Activated T-helper 9 cell treated with anti-CD3 and anti-CD28 coated beads, Interleukin-2, amount 50 U/mL, for 16 hours (primary cell): ENCODE results near the gene PTPN7.

Source experiments
- DNase-seq: peaks from one replicate; pipeline ENCODE4 v3.0.0-alpha.2; 2020; ENCODE audit warnings: low read depth

The PTPN7 gene

GRCh38 chr1:202165942-202166843 is 5.8 kb upstream of the PTPN7 start:
- no peak for DNase-seq

- DNase-seq, result peak; percentile 43
Measured at GRCh38 chr1:202165267-202165941, 5.0 kb upstream of the PTPN7 start.

DNA sequence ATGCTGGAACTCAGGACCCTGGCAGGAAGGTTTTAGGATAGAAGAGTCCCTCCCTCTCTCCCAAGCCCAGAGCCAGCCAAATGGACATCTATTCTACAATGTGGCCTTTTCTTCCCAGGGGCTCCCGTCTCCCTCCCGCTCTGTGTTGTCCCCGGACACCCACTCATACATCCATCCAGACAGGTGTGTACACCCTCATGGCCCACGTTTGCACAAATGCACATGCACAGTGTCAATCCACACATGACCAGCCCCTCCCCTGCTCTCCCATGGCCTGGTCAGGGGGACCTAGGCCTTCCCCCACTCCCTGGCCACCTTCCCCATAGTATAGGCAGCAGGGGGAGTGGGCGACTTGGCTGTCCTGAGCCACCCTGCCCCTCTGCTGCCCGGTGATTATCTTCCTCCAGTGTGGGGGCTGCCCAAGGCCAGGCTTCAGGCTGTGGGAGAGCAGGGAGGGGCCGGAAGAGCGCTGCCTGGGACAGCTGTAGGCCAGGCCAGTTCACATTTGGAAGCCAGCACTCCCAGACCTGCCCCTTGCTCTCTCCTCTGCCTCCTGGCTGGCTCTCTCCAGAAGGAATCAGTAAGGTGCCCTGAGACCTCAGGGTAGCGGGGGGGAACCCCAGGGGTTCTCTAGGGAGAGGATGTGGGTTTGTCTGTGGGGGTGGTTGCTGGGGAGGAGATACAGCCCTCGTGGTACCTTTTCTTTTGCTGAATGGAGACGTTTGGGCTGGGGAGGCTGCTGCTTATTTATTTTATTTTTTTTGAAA is 4.1 kb upstream of the PTPN7 start:
- DNase-seq, result peak; percentile 57

DNA sequence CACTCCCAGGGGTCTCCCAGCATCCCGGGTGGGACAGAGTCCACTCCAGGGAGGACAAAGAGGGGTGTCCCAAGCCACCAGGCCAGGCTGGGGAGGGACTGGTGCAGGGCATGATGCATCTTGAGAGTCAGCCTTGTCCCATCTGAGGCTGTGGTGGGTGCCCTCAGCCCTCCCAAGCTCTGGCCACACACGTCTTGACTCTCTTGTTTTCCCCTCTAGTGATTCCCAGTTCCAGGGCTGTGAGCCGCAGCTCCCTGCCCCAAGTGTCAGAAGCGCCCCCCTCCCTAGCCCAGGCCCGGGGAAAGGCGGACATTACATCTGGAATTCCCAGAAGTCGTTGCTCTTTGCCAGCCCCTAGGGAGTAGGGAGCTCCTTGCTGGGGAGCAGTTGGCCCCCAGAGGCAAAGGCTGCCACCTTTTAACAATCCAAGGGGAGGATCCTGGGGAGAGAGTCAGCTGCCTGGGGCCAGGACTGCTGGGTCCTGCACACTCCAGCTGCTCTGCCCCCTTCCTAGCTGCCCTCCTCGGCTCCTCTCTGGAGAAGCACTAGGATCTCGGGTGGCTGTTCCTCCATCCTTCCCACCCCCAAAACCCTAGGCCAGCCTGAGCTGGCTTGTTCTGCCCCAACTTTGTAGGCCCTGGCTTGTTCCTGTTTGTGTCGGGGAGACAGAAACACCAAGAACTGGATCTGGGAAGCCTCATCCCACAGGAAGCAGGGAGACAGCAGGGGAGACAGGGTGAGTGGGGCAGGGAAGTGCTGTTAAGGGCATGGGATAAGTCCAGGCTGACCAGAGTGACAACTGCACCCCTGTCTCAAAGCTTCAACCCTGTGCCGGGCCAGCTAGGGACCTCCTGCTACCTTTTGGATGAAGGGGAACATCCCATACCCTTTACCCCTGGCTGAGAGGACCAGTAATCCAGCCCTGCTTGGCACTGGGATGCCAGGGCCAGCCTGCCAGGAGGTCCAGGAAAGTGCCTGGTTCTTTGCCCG is 3.2 kb upstream of the PTPN7 start:
- DNase-seq, result no peak

DNA sequence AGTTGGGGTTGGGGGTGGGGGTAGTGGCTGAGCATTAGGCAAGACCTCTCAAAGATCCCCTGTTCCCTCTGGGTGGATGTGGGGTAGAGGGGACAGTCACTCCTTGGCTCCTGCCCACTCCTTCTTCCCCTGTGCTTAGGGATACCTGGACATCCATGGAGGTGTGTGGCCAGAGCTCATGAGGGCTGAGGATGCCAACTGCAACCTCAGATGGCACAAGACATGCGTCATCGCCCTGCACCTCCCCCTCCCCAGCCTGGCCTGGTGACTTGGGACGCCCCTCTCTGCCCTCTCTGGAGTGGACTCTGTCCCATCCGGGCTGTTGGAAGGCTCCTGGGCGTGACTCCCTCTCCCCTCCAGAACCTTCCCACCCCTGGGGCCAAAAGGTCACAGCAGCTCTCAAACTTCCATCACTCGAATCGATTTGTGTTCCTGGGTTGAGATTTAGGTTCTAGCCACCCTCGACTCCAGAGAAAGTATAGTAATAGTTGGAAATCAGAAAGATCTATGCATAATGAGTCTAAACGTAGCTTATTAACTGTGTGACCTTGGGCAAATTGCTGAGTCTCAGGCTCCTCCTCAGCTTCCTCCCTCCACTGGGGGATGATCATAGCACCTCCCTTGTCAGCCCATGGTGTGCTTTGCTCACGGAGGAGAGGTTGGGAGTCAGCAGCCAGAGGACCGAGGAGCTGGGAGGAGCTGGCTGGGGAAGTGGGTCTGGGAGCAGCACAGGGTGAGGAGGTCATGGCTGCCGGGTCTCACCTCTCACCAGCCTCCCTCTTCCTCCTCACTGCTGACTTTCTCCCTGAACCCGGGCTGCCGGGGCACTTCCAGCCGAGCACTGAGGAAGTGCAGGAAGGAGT is 2.2 kb upstream of the PTPN7 start:
- no peak for DNase-seq

DNA sequence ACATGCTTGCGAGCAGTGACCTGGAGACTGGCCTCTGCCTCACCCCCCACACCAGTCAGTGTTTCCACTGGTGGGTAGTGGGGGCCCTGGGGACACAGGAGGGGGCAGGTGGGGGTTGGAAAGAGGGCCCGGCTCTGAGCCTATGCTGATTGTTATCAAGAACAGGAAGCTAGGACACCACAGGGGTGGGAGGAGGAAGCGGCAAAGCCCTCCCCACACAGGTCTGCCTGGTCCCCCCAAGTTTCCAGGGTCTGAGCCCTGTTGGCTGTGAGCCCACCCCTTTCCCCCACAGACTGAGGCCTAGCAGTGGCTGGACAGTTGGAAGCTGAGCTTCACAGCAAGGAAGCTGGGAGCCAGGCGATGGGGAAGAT is 1.6 kb upstream of the PTPN7 start:
- DNase-seq, result peak; percentile 43

DNA sequence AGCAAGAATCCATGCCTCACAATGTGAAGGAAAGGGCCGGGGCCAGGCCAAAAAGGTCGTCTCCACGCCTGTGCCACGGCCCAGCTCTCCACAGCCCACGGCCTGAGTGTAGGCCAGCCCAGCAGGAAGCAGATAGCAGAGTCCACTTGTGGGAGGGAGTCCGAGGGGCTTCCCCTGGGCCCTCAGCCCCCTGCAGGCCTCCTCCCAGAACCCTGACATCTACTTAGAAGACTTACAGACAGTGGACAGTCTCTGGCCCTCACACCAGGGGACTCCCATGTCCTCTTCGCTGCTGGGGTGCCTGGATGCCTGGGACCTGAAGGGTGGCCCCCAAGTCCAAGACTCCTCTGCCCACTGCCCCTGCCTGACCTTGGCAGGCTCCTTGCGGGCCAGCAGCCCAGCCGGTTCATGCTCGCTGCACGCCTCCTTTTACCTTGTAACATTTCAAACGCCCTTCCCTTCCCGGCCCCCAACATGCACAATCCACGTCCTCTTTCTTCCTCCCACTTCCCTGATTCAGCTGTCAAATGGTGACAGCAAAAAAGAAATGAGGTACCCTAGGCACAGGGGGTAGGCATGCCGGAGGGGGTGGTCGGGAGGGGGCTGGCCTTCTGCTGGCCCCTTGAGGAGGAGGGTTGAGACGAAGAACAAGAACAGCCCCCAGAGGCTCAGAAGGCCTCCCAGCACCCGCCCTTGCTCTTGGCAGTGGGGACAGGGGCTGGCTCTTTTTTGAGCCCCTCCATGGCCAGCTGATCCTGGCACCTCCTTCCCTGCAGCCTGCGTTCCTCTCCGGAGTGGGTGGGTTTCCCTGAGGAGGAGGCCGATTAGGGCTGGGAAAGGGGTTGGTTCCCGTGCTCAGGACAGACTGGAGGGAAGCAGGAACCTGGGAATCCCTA is 997 bp upstream of the PTPN7 start:
- no peak for DNase-seq

GRCh38 chr1:202159534-202160371 is 649 bp downstream of the PTPN7 start:
- no peak for DNase-seq

DNA sequence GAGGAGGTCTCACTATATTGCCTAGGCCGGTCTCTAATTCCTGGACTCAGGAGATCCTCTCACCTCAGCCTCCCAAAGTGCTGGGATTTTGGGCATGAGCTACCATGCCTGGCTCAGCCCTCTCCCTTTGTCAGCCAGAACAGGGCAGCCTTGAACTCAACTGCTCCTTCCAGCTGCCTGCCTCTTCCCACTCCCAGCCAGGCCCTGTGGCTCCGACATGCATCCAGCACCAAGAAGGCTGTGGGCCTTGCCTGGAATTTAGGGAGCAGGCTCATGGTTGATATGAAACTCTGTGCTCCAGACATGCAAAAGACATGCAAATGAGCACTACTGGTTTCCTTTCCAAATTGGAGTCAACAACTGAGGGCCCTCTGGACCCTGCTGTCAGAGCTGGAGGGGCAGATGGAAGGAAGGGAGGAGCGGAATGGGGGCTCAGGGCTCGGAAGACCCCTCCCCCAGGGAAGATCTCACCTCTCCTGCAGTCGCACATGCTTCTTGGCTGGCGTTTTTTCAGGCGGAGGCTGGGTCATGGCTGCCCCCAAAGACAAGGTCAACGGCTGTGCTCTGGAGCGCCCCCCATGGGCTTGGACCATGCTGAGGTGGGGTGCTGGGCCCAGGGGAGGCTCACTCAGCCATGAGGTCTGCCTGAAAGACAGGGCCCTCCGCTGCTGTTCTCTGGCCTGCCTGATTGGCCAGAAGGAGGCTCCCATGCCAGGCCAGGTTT is 1.4 kb downstream of the PTPN7 start:
- DNase-seq, result no peak

DNA sequence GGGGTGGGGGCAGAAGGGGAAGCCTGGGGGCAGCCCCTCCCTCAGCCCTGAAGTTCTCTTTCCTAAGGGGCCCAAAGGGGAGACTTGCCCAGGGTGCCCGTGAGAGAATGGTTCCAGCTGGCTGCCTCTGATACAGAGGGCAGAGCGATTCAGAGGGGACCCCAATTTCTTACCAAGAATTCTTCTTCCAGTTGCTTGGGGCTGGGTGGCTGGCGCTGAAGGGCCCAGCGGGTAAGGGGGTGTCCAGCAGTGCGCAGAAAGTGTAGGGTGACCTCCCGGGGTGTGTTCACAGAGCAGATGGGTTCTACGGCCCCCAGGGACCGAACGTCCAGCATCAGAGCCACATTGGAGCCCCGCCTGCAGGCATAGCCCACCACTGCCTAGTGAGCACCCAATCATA is 2.5 kb downstream of the PTPN7 start:
- no peak for DNase-seq

DNA sequence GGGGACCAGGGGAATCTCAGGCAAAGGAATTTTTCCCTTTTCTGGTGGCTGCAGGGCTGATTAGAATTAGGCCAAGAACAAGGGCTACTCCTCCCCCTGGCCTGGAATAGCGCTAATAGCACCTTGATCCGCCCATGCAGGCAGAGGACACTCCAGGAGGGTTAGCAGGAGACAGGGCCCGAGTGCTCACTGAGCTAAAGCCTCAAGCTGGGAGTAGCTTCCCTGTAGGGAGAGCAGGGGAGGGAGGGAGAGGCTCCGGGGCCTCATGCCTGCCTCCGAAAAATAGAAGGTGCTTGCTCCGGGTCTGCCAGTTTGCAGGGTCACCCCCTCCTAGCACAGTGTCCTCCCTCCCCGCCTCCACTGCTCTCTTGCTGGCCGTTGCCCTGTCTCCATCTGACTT is 3.8 kb downstream of the PTPN7 start:
- DNase-seq, result no peak

DNA sequence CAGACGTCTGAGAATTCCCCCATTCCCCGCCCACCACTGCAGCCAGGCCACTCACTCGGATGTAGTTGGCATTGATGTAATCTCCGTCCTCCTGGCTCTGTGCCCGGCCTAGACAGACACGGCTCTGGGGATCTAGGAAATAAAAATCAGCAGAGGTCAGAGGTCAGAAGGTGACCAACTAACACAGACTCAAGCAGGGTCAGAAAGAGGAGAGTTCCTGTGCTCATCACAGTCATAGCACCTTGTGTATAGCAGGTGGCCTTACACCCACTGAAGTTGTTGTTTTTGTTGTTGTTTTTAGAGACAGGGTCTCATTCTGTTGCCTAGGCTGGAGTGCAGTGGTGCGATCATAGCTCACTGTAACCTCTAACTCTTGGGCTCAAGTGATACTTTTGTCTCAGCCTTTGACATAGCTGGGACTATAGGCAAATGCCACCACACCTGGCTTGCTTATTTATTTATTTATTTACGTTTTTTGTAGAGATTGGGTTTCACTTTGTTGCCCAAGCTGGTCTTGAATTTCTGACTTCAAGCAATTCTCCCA is 4.9 kb downstream of the PTPN7 start:
- no peak for DNase-seq

GRCh38 chr1:202154766-202155477 is 5.5 kb downstream of the PTPN7 start:
- no peak for DNase-seq

DNA sequence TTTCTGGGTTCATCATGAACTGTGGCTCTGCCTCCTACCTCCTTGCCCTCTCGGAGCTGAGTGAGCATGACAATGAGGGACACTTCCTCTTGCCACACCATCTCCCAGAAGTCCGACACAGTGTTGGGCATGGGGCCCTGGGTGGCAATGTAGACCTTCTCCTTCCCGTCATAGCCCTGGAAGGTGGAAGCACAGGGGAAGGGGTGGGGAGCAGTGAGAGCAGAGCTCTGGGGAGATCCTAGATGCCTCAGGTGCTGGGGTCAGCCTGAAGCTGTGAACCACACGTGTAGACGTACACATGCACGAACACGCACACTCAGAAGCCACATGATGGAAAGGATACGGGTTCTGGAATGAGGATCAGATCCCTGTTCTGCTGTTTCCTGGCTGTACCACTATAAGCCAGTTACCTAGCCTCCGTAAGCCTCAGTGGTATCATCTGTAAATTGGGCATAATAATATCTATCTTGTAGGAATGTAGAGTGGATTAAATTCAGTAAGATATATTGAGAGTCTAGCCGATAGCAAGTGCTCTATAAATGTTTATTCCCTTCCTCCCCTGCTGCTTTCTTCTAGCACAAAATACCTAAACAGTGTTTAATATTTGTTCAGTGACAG is 6.1 kb downstream of the PTPN7 start:
- DNase-seq, result no peak

DNA sequence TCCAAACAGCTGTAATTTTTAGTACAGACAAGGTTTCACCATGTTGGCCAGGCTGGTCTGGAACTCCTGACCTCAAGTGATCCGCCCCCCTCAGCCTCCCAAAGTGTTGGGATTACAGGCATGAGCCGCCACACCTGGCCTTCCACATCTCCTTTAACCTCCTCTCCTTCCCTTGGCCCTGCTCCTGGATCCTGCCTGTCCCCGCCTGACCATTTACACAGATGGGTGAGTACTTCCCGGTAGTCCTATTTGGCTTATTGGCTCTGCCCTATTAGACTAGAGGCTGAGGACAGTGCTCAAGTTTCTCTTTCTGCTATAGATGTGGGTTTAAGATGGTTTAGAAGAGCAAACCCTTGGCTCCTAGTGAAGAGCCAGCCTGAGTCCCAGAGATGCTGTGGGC is 7.1 kb downstream of the PTPN7 start:
- no peak for DNase-seq

DNA sequence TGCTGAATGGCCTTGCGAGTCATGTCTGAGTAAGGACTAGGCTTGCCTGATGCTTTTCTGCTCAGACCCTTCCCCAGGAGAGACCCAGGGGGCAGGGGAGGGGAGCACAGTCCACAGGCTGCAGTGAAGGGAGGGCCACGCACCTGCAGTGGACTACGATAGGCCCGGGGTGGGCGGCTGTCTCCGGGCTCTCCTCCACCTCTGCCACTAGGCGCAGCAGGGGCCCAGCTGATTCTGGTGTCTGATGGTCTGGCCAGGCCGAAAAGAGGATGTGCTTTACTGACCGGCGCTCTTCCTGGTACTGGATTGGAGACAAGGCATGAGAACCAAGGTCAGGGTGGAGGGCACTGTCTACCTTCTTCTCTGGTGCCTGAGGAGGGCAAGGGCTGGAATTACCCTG is 8.0 kb downstream of the PTPN7 start:
- DNase-seq, result no peak

DNA sequence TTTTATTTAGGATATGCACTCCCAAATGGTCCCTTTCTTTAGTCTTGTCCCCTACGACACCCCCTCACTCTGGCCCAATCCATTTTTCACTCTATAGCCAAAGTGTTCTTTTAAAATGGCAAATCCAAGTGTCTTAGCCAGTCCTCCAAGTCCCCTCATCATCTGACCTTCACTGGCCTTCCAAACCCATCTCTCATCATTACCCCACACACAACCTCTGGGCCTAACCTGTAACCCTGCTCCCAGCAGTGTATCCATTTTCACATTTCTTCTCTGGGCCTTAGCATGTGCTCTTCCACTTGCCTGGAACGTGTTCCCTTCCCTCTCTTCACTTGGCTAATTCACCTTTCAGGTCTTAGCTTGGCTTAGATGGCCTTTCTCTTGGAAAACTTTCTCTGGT is 9.4 kb downstream of the PTPN7 start:
- DNase-seq, result no peak
